HepG2 (cell line): Measurements from ENCODE around the gene NDUFB6. TPM values are rescaled to one million over a fixed set of nuclear protein-coding genes. Genes with fewer than 3 reads are reported as not detected.

Source experiments
- ATAC-seq: fragments of 200-7000 bp; cut with Tn5 transposase; 3 replicates; pipeline ENCODE4 v1.9.1; 2020; ENCODE audit warnings: mild to moderate bottlenecking, moderate library complexity
- BruUV-seq: library from RNA; stranded (reverse); fragments of 400-500 nt; replicated peaks from 2 replicates; lab custom pipeline; 2021; lab: Mats Ljungman, UMichigan
- CTCF ChIA-PET: fragments of 300-600 bp; formaldehyde crosslinking; extraction: SDS; loops from one replicate; lab custom pipeline; 2021; ENCODE audit warnings: low total read pairs, inconsistent platforms, low intra/inter-chr PET ratio; lab: Yijun Ruan, JAX
- POLR2A ChIA-PET: fragments of 350-600 bp; sonication (Branson Sonifier 250); formaldehyde crosslinking; loops from one replicate; lab custom pipeline; 2020; ENCODE audit warnings: antibody characterized with exemption, inconsistent platforms; lab: Yijun Ruan, JAX
- DNase-seq: peaks from one replicate; pipeline ENCODE4 v3.0.0-alpha.2; 2015; ENCODE audit warnings: low spot score
- FAIRE-seq: peaks from 3 replicates; lab custom pipeline; 2011; peaks lifted over from hg19 to GRCh38; lab: Jason Lieb, UNC
- H2AFZ ChIP-seq: one replicate; pipeline ENCODE4 v1.6.1; 2011; ENCODE audit warnings: low read length, inconsistent platforms
- H3K27ac ChIP-seq: fragments of 300-600 bp; 3 replicates; pipeline ENCODE4 v1.8.0; 2011; ENCODE audit warnings: mixed run types, mild to moderate bottlenecking, mixed read lengths, low read length, inconsistent platforms; ENCODE audit not compliant: insufficient read depth; ENCODE audit errors: extremely low read length
- H3K27me3 ChIP-seq, 2 experiments: fragments of 200-600 bp in 1 of 2; 2 replicates in 1 of 2; 3 replicates in 1 of 2; pipeline versions ENCODE4 v1.6.0 to v1.8.0; 2011; ENCODE audit warnings: low read length in 2 of 2, mild to moderate bottlenecking in 2 of 2, moderate library complexity in 2 of 2, inconsistent platforms in 1 of 2; ENCODE audit not compliant: insufficient read depth in 2 of 2, control insufficient read depth in 1 of 2
- H3K36me3 ChIP-seq, 2 experiments: fragments of 200-600 bp in 1 of 2; replicated peaks in 1 of 2; 2 replicates in 1 of 2; 3 replicates in 1 of 2; pipeline versions ENCODE4 v1.5.1 to v1.8.0; 2011; ENCODE audit warnings: low read length in 2 of 2, inconsistent platforms in 1 of 2; ENCODE audit not compliant: insufficient read depth in 2 of 2, control insufficient read depth in 1 of 2
- H3K4me1 ChIP-seq: 2 replicates; pipeline ENCODE4 v1.5.1; 2012; ENCODE audit warnings: low read length, inconsistent platforms; ENCODE audit not compliant: insufficient read depth
- H3K4me2 ChIP-seq: 2 replicates; pipeline ENCODE4 v1.6.0; 2011; ENCODE audit warnings: low read depth, low read length, inconsistent platforms
- H3K4me3 ChIP-seq, 3 experiments: fragments of 200-600 bp in 1 of 3; sonication (generic), shearing (Covaris generic) in 1 of 3; replicated peaks in 1 of 3; 2 replicates each; pipeline ENCODE4 v1.5.1; 2011 to 2016; ENCODE audit warnings: low read length in 3 of 3, inconsistent platforms in 2 of 3, low read depth in 2 of 3, mild to moderate bottlenecking in 2 of 3, control low read depth in 1 of 3, mixed read lengths in 1 of 3; ENCODE audit not compliant: insufficient read depth in 1 of 3
- H3K79me2 ChIP-seq: one replicate; pipeline ENCODE4 v1.6.1; 2011; ENCODE audit warnings: low read length, inconsistent platforms; ENCODE audit not compliant: insufficient read depth
- H3K9ac ChIP-seq: 2 replicates; pipeline ENCODE4 v1.6.0; 2011; ENCODE audit warnings: mild to moderate bottlenecking, low read depth, low read length, inconsistent platforms; ENCODE audit not compliant: insufficient read depth
- H3K9me3 ChIP-seq: 2 replicates; pipeline ENCODE4 v1.5.1; 2012; ENCODE audit warnings: mild to moderate bottlenecking, low read length
- H4K20me1 ChIP-seq: 2 replicates; pipeline ENCODE4 v1.6.0; 2011; ENCODE audit warnings: inconsistent platforms, mild to moderate bottlenecking, low read length, moderate library complexity; ENCODE audit not compliant: insufficient read depth
- FOSL1 ChIP-seq: sonication (generic); formaldehyde crosslinking; IDR thresholded peaks from 2 replicates; pipeline ENCODE4 v1.9.0; 2021; ENCODE audit warnings: missing genetic modification reagents, borderline replicate concordance
- GATAD2A ChIP-seq: IDR thresholded peaks from 2 replicates; pipeline ENCODE4 v1.6.1; 2016
- HOXA5 ChIP-seq: sonication (generic); formaldehyde crosslinking; IDR thresholded peaks from 2 replicates; pipeline ENCODE4 v1.4.0; 2020; ENCODE audit warnings: missing genetic modification reagents
- MLLT10 ChIP-seq: sonication (generic); formaldehyde crosslinking; IDR thresholded peaks from 2 replicates; pipeline ENCODE4 v1.4.0; 2020; ENCODE audit warnings: missing genetic modification reagents
- NBN ChIP-seq: fragments of 450-650 bp; conservative IDR thresholded peaks from 2 replicates; pipeline ENCODE4 v1.6.1; 2017
- NONO ChIP-seq, 2 experiments: fragments of 450-650 bp in 1 of 2; sonication (generic) in 1 of 2; formaldehyde crosslinking in 1 of 2; IDR thresholded peaks in 1 of 2; conservative IDR thresholded peaks in 1 of 2; 2 replicates each; pipeline versions ENCODE4 v1.6.1 to v1.8.0; 2017 to 2022; ENCODE audit warnings: mild to moderate bottlenecking in 1 of 2, missing genetic modification reagents in 1 of 2, moderate library complexity in 1 of 2
- NR2F1 ChIP-seq, 2 experiments: fragments of 450-650 bp in 1 of 2; formaldehyde crosslinking in 1 of 2; IDR thresholded peaks; 2 replicates each; pipeline versions ENCODE4 v1.5.0 to v1.6.1; 2016 to 2020; ENCODE audit warnings: mild to moderate bottlenecking in 1 of 2, missing compliant biosample characterization in 1 of 2, missing genetic modification reagents in 1 of 2, moderate library complexity in 1 of 2
- PAF1 ChIP-seq: IDR thresholded peaks from 2 replicates; pipeline ENCODE4 v1.6.1; 2016; ENCODE audit warnings: missing genetic modification reagents, missing compliant biosample characterization
- REPIN1 ChIP-seq: sonication (generic); formaldehyde crosslinking; IDR thresholded peaks from 2 replicates; pipeline ENCODE4 v1.8.0; 2022; ENCODE audit warnings: missing genetic modification reagents, low read depth, mild to moderate bottlenecking, borderline replicate concordance
- RXRA ChIP-seq: sonication (generic); formaldehyde crosslinking; IDR thresholded peaks from 2 replicates; pipeline ENCODE4 v1.5.1; 2020; ENCODE audit warnings: missing genetic modification reagents
- SMAD9 ChIP-seq: sonication (generic); formaldehyde crosslinking; IDR thresholded peaks from 2 replicates; pipeline ENCODE4 v1.5.1; 2020; ENCODE audit warnings: mild to moderate bottlenecking, missing genetic modification reagents
- SP140L ChIP-seq: sonication (generic); formaldehyde crosslinking; IDR thresholded peaks from 2 replicates; pipeline ENCODE4 v1.4.0; 2020; ENCODE audit warnings: missing genetic modification reagents, borderline replicate concordance
- XRCC5 ChIP-seq: fragments of 200-400 bp; formaldehyde crosslinking; optimal IDR thresholded peaks from 2 replicates; pipeline ENCODE3; 2017; ENCODE audit warnings: mild to moderate bottlenecking, low read length
- ZFP37 ChIP-seq: sonication (generic); formaldehyde crosslinking; IDR thresholded peaks from 2 replicates; pipeline ENCODE4 v1.4.0; 2020; ENCODE audit warnings: missing genetic modification reagents, borderline replicate concordance
- ZNF780A ChIP-seq: sonication (generic); formaldehyde crosslinking; IDR thresholded peaks from 2 replicates; pipeline ENCODE4 v1.8.0; 2022; ENCODE audit warnings: mild to moderate bottlenecking, missing genetic modification reagents, moderate library complexity
- ZNF781 ChIP-seq: sonication (generic); formaldehyde crosslinking; IDR thresholded peaks from 2 replicates; pipeline ENCODE4 v1.5.1; 2020; ENCODE audit warnings: borderline replicate concordance, mild to moderate bottlenecking, missing genetic modification reagents; ENCODE audit errors: not compliant biosample characterization
- WGBS: methylation state at CpG from one replicate; pipeline ENCODE4 v1.1.6; 2017; ENCODE audit warnings: low lambda C conversion rate; 5-methylcytosine and 5-hydroxymethylcytosine counted together
- in situ Hi-C: cut with HindIII; loops from 2 replicates; pipeline ENCODE4 v1.10.0; 2017; ENCODE audit warnings: low pct_unique_long_range_greater_than_20kb; ENCODE audit not compliant: extremely low pct_ligation_motif_present
- intact Hi-C: fragments of 100-400 bp; cut with micrococcal nuclease; formaldehyde crosslinking; loops from one replicate; pipeline ENCODE4 v1.10.0; 2022; ENCODE audit not compliant: unreplicated experiment
- polyA plus RNA-seq, 8 experiments: library from polyadenylated mRNA; depleted of rRNA in 3 of 8; stranded (reverse) in 7 of 8; unstranded in 1 of 8; fragments of >200 nt; fragmentation: Illumina TruSeq in 4 of 8; extraction: Trizol in 4 of 8; gene quantifications; 2 replicates each; pipeline versions ENCODE4 v1.2.1 to v1.2.3, GENCODE V29; 2011 to 2016; ENCODE audit warnings: low read depth in 4 of 8, missing spikeins in 1 of 8, mixed read lengths in 1 of 8; ENCODE audit not compliant: insufficient read depth in 1 of 8
- total RNA-seq, 5 experiments: library from RNA; depleted of rRNA; stranded (reverse); fragments of >200 nt; fragmentation: Illumina TruSeq; extraction: Trizol; gene quantifications; 2 replicates each; pipeline ENCODE4 v1.2.3, GENCODE V29; 2016; ENCODE audit warnings: low read depth in 1 of 5
- TF ChIP-seq, protein P1 (sequence below): sonication (generic); formaldehyde crosslinking; IDR thresholded peaks from 2 replicates; pipeline ENCODE4 v1.8.0; 2022; ENCODE audit warnings: mild to moderate bottlenecking, missing genetic modification reagents; ENCODE audit not compliant: insufficient replicate concordance
- TF ChIP-seq, protein P2 (sequence below): sonication (generic); formaldehyde crosslinking; IDR thresholded peaks from 2 replicates; pipeline ENCODE4 v1.8.1; 2023; ENCODE audit warnings: mild to moderate bottlenecking, missing genetic modification reagents, borderline replicate concordance
- TF ChIP-seq, protein P3 (sequence below): sonication (generic); formaldehyde crosslinking; IDR thresholded peaks from 2 replicates; pipeline ENCODE4 v1.5.0; 2020; ENCODE audit warnings: mild to moderate bottlenecking, missing genetic modification reagents, moderate library complexity
- TF ChIP-seq, protein P4 (sequence below): sonication (generic); formaldehyde crosslinking; IDR thresholded peaks from 2 replicates; pipeline ENCODE4 v1.4.0; 2020; ENCODE audit warnings: missing genetic modification reagents

The NDUFB6 gene
- total and polyA plus RNA-seq, 2 of the 13 experiments (the other 11 are each of a cell fraction or from before 2014, with no cell fraction given) = 31.2 to 81.9 TPM

DNA sequence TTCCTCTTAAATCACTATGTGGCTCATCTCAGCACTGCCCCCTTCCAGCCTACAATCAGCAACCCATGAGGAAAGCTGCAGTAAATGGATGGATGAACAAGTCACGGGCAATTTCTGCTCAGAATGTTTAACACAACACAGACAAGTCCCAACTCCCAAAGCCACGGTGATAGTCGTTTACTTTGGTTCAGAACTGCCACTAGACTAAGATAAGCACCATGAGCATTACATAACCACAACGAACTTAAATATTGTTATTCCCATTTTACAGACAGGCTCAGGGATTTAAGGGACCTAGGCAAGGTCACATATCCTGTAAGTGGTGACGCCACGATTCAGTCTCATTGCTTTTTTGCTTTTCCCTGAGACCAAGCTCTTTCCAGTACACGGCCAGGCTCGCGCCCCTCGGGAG, 22.8 kb downstream of the NDUFB6 start:
- H2AFZ ChIP-seq = no peak overlapping the region
- H4K20me1 ChIP-seq = peaks cover 30% of the 10 kb centered on the region
- H3K36me3 ChIP-seq = no peaks in the 10 kb centered on the region; a peak in 1 of 5 replicates
- FAIRE-seq = no peak
- peaks cover 68% of the 10 kb centered on the region for H3K79me2 ChIP-seq
- BruUV-seq = no TSS peak
- H3K27ac ChIP-seq = peak overlapping the region; percentile 79
- intact Hi-C loops (no loop called here), in situ Hi-C loops (no loop called here)
- WGBS = 0% methylated on average over 9 of the region's 10 CpGs
- POLR2A ChIA-PET = interaction anchor here (1.0 to 3.6 kb wide), 13 partner anchors 11 to 701 kb away, joined by 3 to 43 read pairs (median 5); partner anchors contain the start of genes ACO1, DNAJA1, NDUFB6 and RIGI
- DNase-seq = no peak
- peak overlapping the region; percentile 89 to 91 (median 90) for H3K4me3 ChIP-seq
- peak overlapping the region; percentile 92 for H3K9ac ChIP-seq
- H3K27me3 ChIP-seq = no peaks in the 10 kb centered on the region; a peak in 1 of 5 replicates
- peak overlapping the region; percentile 84 for H3K4me2 ChIP-seq
- ATAC-seq = peak; percentile 11; the same call in 2 of the 3 replicates
- CTCF ChIA-PET = interaction anchor here (0.9 kb wide), 1 partner anchor 23 kb away, joined by 3 read pairs; the partner anchor contains the start of gene NDUFB6
- peaks cover 34% of the 10 kb centered on the region for H3K4me1 ChIP-seq
- no peaks in the 10 kb centered on the region for H3K9me3 ChIP-seq
- TF ChIP-seq RXRA (CRISPR knock-in tag) (no peak), SP140L (CRISPR knock-in tag) (no peak), PAF1 (CRISPR knock-in tag) (no peak), ZFP37 (no peak), GATAD2A (CRISPR knock-in tag) (no peak), MLLT10 (CRISPR knock-in tag) (no peak), NONO (IDR thresholded peaks at IDR 0.05) (no peak), NONO (CRISPR knock-in tag; conservative IDR thresholded peaks at IDR 0.05) (no peak), NR2F1 (CRISPR knock-in tag; IDR thresholded peaks at IDR 0.05) (no peak), FOSL1 (CRISPR knock-in tag) (no peak), SMAD9 (CRISPR knock-in tag) (no peak), ZNF780A (CRISPR knock-in tag) (no peak), ZNF781 (CRISPR knock-in tag) (no peak), REPIN1 (CRISPR knock-in tag) (peak; percentile 6; the same call in 1 of the 2 replicates), NBN (no peak), HOXA5 (CRISPR knock-in tag) (no peak), XRCC5 (peak; percentile 2)
- TF ChIP-seq, protein P1, sequence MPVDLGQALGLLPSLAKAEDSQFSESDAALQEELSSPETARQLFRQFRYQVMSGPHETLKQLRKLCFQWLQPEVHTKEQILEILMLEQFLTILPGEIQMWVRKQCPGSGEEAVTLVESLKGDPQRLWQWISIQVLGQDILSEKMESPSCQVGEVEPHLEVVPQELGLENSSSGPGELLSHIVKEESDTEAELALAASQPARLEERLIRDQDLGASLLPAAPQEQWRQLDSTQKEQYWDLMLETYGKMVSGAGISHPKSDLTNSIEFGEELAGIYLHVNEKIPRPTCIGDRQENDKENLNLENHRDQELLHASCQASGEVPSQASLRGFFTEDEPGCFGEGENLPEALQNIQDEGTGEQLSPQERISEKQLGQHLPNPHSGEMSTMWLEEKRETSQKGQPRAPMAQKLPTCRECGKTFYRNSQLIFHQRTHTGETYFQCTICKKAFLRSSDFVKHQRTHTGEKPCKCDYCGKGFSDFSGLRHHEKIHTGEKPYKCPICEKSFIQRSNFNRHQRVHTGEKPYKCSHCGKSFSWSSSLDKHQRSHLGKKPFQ (CRISPR knock-in tag) = no peak
- TF ChIP-seq, protein P2, sequence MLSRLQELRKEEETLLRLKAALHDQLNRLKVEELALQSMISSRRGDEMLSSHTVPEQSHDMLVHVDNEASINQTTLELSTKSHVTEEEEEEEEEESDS (CRISPR knock-in tag) = no peak
- TF ChIP-seq, protein P3, sequence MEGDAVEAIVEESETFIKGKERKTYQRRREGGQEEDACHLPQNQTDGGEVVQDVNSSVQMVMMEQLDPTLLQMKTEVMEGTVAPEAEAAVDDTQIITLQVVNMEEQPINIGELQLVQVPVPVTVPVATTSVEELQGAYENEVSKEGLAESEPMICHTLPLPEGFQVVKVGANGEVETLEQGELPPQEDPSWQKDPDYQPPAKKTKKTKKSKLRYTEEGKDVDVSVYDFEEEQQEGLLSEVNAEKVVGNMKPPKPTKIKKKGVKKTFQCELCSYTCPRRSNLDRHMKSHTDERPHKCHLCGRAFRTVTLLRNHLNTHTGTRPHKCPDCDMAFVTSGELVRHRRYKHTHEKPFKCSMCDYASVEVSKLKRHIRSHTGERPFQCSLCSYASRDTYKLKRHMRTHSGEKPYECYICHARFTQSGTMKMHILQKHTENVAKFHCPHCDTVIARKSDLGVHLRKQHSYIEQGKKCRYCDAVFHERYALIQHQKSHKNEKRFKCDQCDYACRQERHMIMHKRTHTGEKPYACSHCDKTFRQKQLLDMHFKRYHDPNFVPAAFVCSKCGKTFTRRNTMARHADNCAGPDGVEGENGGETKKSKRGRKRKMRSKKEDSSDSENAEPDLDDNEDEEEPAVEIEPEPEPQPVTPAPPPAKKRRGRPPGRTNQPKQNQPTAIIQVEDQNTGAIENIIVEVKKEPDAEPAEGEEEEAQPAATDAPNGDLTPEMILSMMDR (CRISPR knock-in tag) = 0 out of 2 replicates have a peak, but pooled peaks have one; percentile 12
- TF ChIP-seq, protein P4, sequence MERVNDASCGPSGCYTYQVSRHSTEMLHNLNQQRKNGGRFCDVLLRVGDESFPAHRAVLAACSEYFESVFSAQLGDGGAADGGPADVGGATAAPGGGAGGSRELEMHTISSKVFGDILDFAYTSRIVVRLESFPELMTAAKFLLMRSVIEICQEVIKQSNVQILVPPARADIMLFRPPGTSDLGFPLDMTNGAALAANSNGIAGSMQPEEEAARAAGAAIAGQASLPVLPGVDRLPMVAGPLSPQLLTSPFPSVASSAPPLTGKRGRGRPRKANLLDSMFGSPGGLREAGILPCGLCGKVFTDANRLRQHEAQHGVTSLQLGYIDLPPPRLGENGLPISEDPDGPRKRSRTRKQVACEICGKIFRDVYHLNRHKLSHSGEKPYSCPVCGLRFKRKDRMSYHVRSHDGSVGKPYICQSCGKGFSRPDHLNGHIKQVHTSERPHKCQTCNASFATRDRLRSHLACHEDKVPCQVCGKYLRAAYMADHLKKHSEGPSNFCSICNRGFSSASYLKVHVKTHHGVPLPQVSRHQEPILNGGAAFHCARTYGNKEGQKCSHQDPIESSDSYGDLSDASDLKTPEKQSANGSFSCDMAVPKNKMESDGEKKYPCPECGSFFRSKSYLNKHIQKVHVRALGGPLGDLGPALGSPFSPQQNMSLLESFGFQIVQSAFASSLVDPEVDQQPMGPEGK (CRISPR knock-in tag) = no peak
